A549 (cell line): ENCODE measurements around the gene PRKAG2. TPM values are rescaled to one million over a fixed set of nuclear protein-coding genes. Genes with fewer than 3 reads are reported as not detected.

Source experiments
- ATAC-seq, 2 experiments: fragments of 200-7000 bp in 1 of 2; fragments of >200 bp in 1 of 2; cut with Nextera tagmentation in 1 of 2; cut with Tn5 transposase in 1 of 2; 3 replicates each; pipeline versions ENCODE4 v1.8.0 to v1.9.1; 2018 to 2020; ENCODE audit warnings: mild to moderate bottlenecking in 1 of 2, moderate library complexity in 1 of 2
- CTCF ChIA-PET: fragments of 300-600 bp; sonication (Branson Sonifier 250); formaldehyde crosslinking; extraction: SDS; loops from one replicate; lab custom pipeline; 2021; ENCODE audit warnings: antibody characterized with exemption, inconsistent platforms; lab: Yijun Ruan, JAX
- POLR2A ChIA-PET: fragments of 350-600 bp; formaldehyde crosslinking; extraction: SDS; loops from one replicate; lab custom pipeline; 2021; ENCODE audit warnings: antibody characterized with exemption, inconsistent platforms; lab: Yijun Ruan, JAX
- DNase-seq, 2 experiments: peaks; one replicate each; pipeline versions ENCODE4 v3.0.0 to v3.0.0-alpha.2; 2011 to 2016; ENCODE audit warnings: low read depth in 1 of 2, low spot score in 1 of 2
- FAIRE-seq: peaks from 2 replicates; lab custom pipeline; 2011; peaks lifted over from hg19 to GRCh38; lab: Jason Lieb, UNC
- H3K27ac ChIP-seq, 2 experiments: fragments of >200 bp; sonication (Bioruptor Twin); formaldehyde crosslinking; 3 replicates each; pipeline ENCODE4 v1.5.1; 2016 to 2017
- H3K4me1 ChIP-seq: fragments of >200 bp; sonication (Bioruptor Twin); formaldehyde crosslinking; 3 replicates; pipeline ENCODE4 v1.6.1; 2016
- H3K4me2 ChIP-seq: fragments of >200 bp; sonication (Bioruptor Twin); formaldehyde crosslinking; 3 replicates; pipeline ENCODE4 v1.6.1; 2016
- H3K4me3 ChIP-seq: fragments of >200 bp; sonication (Bioruptor Twin); formaldehyde crosslinking; 3 replicates; pipeline ENCODE4 v1.5.1; 2016
- H3K9me3 ChIP-seq: fragments of >200 bp; sonication (Bioruptor Twin); formaldehyde crosslinking; 3 replicates; pipeline ENCODE4 v1.6.1; 2016
- BHLHE40 ChIP-seq: IDR thresholded peaks from 2 replicates; pipeline ENCODE4 v1.6.1; 2012; ENCODE audit warnings: low read depth, low read length, inconsistent platforms
- CEBPB ChIP-seq, 2 experiments: fragments of >200 bp in 1 of 2; sonication (Bioruptor Twin) in 1 of 2; formaldehyde crosslinking in 1 of 2; IDR thresholded peaks; 2 replicates each; pipeline ENCODE4 v1.6.1; 2012 to 2016
- CHD2 ChIP-seq: fragments of 150-350 bp; IDR thresholded peaks from 2 replicates; pipeline ENCODE4 v1.6.1; 2014; ENCODE audit warnings: low read length; ENCODE audit not compliant: partially characterized antibody
- CHD4 ChIP-seq: fragments of 200-600 bp; sonication (generic); IDR thresholded peaks from 2 replicates; pipeline ENCODE4 v1.6.1; 2016; ENCODE audit warnings: antibody characterized with exemption, mild to moderate bottlenecking, borderline replicate concordance
- E2F6 ChIP-seq: IDR thresholded peaks from 2 replicates; pipeline ENCODE4 v1.6.1; 2012; ENCODE audit warnings: low read depth, borderline replicate concordance
- ESRRA ChIP-seq: fragments of 150-350 bp; IDR thresholded peaks from 2 replicates; pipeline ENCODE4 v1.6.1; 2014; ENCODE audit warnings: mild to moderate bottlenecking, low read length, borderline replicate concordance
- HMGXB4 ChIP-seq: fragments of 250-450 bp; sonication (Bioruptor Pico); IDR thresholded peaks from 2 replicates; pipeline ENCODE4 v1.5.0; 2021; ENCODE audit warnings: mild to moderate bottlenecking, moderate library complexity, borderline replicate concordance
- HOXA7 ChIP-seq: fragments of 250-450 bp; sonication (Bioruptor Pico); IDR thresholded peaks from 2 replicates; pipeline ENCODE4 v1.5.0; 2020; ENCODE audit warnings: mild to moderate bottlenecking, moderate library complexity
- MAFK ChIP-seq: fragments of 450-650 bp; IDR thresholded peaks from 2 replicates; pipeline ENCODE4 v1.6.1; 2014; ENCODE audit not compliant: partially characterized antibody
- MAZ ChIP-seq: fragments of 150-350 bp; IDR thresholded peaks from 2 replicates; pipeline ENCODE4 v1.6.1; 2014; ENCODE audit warnings: antibody characterized with exemption, low read depth, low read length, borderline replicate concordance
- NPAS2 ChIP-seq: fragments of 250-450 bp; sonication (Bioruptor Pico); IDR thresholded peaks from 2 replicates; pipeline ENCODE4 v1.8.0; 2022; ENCODE audit warnings: mild to moderate bottlenecking, moderate library complexity, borderline replicate concordance
- POLR2AphosphoS2 ChIP-seq: conservative IDR thresholded peaks from 2 replicates; pipeline ENCODE4 v1.6.1; 2012; ENCODE audit warnings: low read length, improper control_type of control experiment, inconsistent platforms
- RCOR1 ChIP-seq: fragments of 150-350 bp; IDR thresholded peaks from 2 replicates; pipeline ENCODE4 v1.6.1; 2014; ENCODE audit warnings: antibody characterized with exemption, low read length, low read depth
- RFX5 ChIP-seq: fragments of 450-650 bp; IDR thresholded peaks from 2 replicates; pipeline ENCODE4 v1.7.1; 2014; ENCODE audit warnings: antibody characterized with exemption, mild to moderate bottlenecking, moderate library complexity
- TP53 ChIP-seq: fragments of 250-450 bp; sonication (Bioruptor Pico); IDR thresholded peaks from 2 replicates; pipeline ENCODE4 v1.5.0; 2021; ENCODE audit warnings: mild to moderate bottlenecking, moderate library complexity
- USF2 ChIP-seq: fragments of 450-650 bp; IDR thresholded peaks from 2 replicates; pipeline ENCODE4 v1.6.1; 2014; ENCODE audit warnings: antibody characterized with exemption
- ZNF302 ChIP-seq: fragments of 250-450 bp; sonication (Bioruptor Pico); IDR thresholded peaks from 2 replicates; pipeline ENCODE4 v1.9.0; 2021; ENCODE audit warnings: inconsistent platforms, mild to moderate bottlenecking, moderate library complexity
- ZSCAN20 ChIP-seq: fragments of 250-450 bp; sonication (Bioruptor Pico); IDR thresholded peaks from 2 replicates; pipeline ENCODE4 v1.8.0; 2022; ENCODE audit warnings: mild to moderate bottlenecking, moderate library complexity
- WGBS: methylation state at CpG from one replicate; pipeline ENCODE4 v1.1.6; 2017; ENCODE audit errors: missing lambda C conversion rate; 5-methylcytosine and 5-hydroxymethylcytosine counted together
- polyA plus RNA-seq, 4 experiments: library from polyadenylated mRNA; depleted of rRNA in 3 of 4; stranded (reverse); fragments of >200 nt; fragmentation: RNase III in 1 of 4; extraction: RNeasy Plus Mini Kit Qiagen cat#74134 plus additional on column Dnase treatment in 1 of 4; gene quantifications; 2 replicates in 3 of 4; 3 replicates in 1 of 4; pipeline ENCODE4 v1.2.3, GENCODE V29; 2011 to 2017

The PRKAG2 gene
- polyA plus RNA-seq, 2 of the 4 experiments (the other 2 are of a cell fraction), result 26.5 to 31.7 TPM

- H3K9me3 ChIP-seq, result peaks cover 12% of the 10 kb centered on the region; the same call in 1 of the 3 replicates
- FAIRE-seq (no peak), ATAC-seq (no peak), DNase-seq (no peak)
- no peak for TF ChIP-seq MAFK
- TF ChIP-seq MAZ, result no peak
- no peak for TF ChIP-seq RCOR1
- no peak for TF ChIP-seq ZNF302 (CRISPR knock-in tag)
- TF ChIP-seq ZSCAN20 (CRISPR knock-in tag), result no peak
- TF ChIP-seq TP53, result no peak
- no peak overlapping the region for H3K4me3 ChIP-seq
- no peak overlapping the region for H3K27ac ChIP-seq
- H3K4me1 ChIP-seq, result no peaks in the 10 kb centered on the region
- H3K4me2 ChIP-seq, result no peak overlapping the region
- POLR2A ChIA-PET, result no interaction called here
- WGBS, result 74% methylated on average over 14 of the region's 14 CpGs
- CTCF ChIA-PET, result interaction anchor here (0.8 to 6.2 kb wide), 9 partner anchors 7 to 206 kb away, joined by 3 to 39 read pairs (median 3); no protein-coding TSS in a partner anchor
These were observed 101.1 kb downstream of the PRKAG2 start for GRCh38 chr7:151775547-151776443.

- ATAC-seq (no peak), FAIRE-seq (no peak), DNase-seq (no peak)
- ChIA-PET POLR2A (no interaction called here), CTCF (interaction anchor here (5.4 to 6.2 kb wide), 2 partner anchors 8 to 16 kb away, joined by 33 to 39 read pairs; no protein-coding TSS in a partner anchor)
- Histone ChIP-seq H3K4me3 (no peak overlapping the region), H3K4me1 (no peaks in the 10 kb centered on the region), H3K9me3 (peaks cover 12% of the 10 kb centered on the region; the same call in 1 of the 3 replicates), H3K4me2 (no peak overlapping the region), H3K27ac (no peak overlapping the region)
- TF ChIP-seq ZNF302 (CRISPR knock-in tag) (no peak), ESRRA (no peak), CHD2 (no peak), RFX5 (no peak), CHD4 (no peak), POLR2AphosphoS2 (no peak), HMGXB4 (CRISPR knock-in tag) (no peak), NPAS2 (no peak), HOXA7 (CRISPR knock-in tag) (no peak), USF2 (no peak), BHLHE40 (no peak)
- 83% methylated on average over 8 of the region's 8 CpGs for WGBS
These were observed 102.0 kb downstream of the PRKAG2 start for GRCh38 chr7:151774951-151775350.

- DNase-seq, result no peak
- Histone ChIP-seq H3K4me3 (no peak overlapping the region), H3K4me2 (no peak overlapping the region), H3K27ac (no peak overlapping the region), H3K9me3 (peaks cover 12% of the 10 kb centered on the region; the same call in 1 of the 3 replicates), H3K4me1 (no peaks in the 10 kb centered on the region)
- TF ChIP-seq CEBPB (IDR thresholded peaks at IDR 0.05) (no peak), ZNF302 (CRISPR knock-in tag) (no peak), E2F6 (no peak)
- ChIA-PET CTCF (interaction anchor here (0.6 to 6.2 kb wide), 4 partner anchors 9 to 167 kb away, joined by 3 to 39 read pairs (median 18); no protein-coding TSS in a partner anchor), POLR2A (no interaction called here)
- no peak for ATAC-seq
- 66% methylated on average over 9 of the region's 9 CpGs for WGBS
- no peak for FAIRE-seq
These were observed 103.1 kb downstream of the PRKAG2 start for GRCh38 chr7:151773797-151774196.
